HL-60 (cell line): ENCODE results near the gene CELSR2.

Source experiments
- DNase-seq, 2 experiments: peaks; one replicate each; pipeline ENCODE4 v3.0.0-alpha.2; 2010 to 2020; ENCODE audit warnings: low read depth in 1 of 2, low spot score in 1 of 2
- H3K27ac ChIP-seq: fragments of 250-450 bp; sonication (Bioruptor Pico); replicated peaks from 2 replicates; pipeline ENCODE4 v1.5.1; 2020; ENCODE audit warnings: mild to moderate bottlenecking, moderate library complexity
- H3K27me3 ChIP-seq: fragments of 250-450 bp; sonication (Bioruptor Pico); 2 replicates; pipeline ENCODE4 v1.5.1; 2021; ENCODE audit warnings: mild to moderate bottlenecking, moderate library complexity; ENCODE audit not compliant: insufficient read depth, poor library complexity, severe bottlenecking
- H3K4me3 ChIP-seq: replicated peaks from 2 replicates; pipeline ENCODE4 v1.5.1; 2011; ENCODE audit warnings: mild to moderate bottlenecking, control low read depth, low read length; ENCODE audit not compliant: insufficient read depth
- CTCF ChIP-seq: IDR thresholded peaks from one replicate; pipeline ENCODE4 v1.5.1; 2011; ENCODE audit warnings: low read length, control low read depth, inconsistent platforms; ENCODE audit not compliant: insufficient read depth
- GABPA ChIP-seq: IDR thresholded peaks from 2 replicates; pipeline ENCODE4 v1.6.1; 2012; ENCODE audit warnings: low read depth
- POLR2AphosphoS5 ChIP-seq: IDR thresholded peaks from 2 replicates; pipeline ENCODE4 v1.6.1; 2012; ENCODE audit warnings: low read depth
- REST ChIP-seq: IDR thresholded peaks from 2 replicates; pipeline ENCODE4 v1.6.1; 2012; ENCODE audit warnings: low read depth; ENCODE audit not compliant: insufficient replicate concordance
- SPI1 ChIP-seq: IDR thresholded peaks from 2 replicates; pipeline ENCODE4 v1.6.1; 2012; ENCODE audit warnings: low read depth, mild to moderate bottlenecking, borderline replicate concordance
- long read RNA-seq: library from polyadenylated mRNA; unstranded; transcript quantifications from one replicate; pipeline ENCODE4 v2.0.0, GENCODE V29; 2020

Gene CELSR2
- long read RNA-seq, partial matches to known transcripts, result 1 of 2 reads
- long read RNA-seq, other reads (novel, unspliced or antisense), result 1 of 2 reads

- Histone ChIP-seq H3K27me3 (peaks cover 18% of the 10 kb centered on the region), H3K27ac (no peak within 1 kb of the TSS), H3K4me3 (peak within 1 kb of the TSS; percentile 36)
- DNase-seq, result peak; percentile 25 to 44
- TF ChIP-seq POLR2AphosphoS5 (no peak), REST (no peak), SPI1 (no peak), CTCF (no peak), GABPA (no peak)
Observed at GRCh38 chr1:109248797-109249629, at the start of gene CELSR2. Gene CELSR2 (plus strand): TSS chr1:109249539. CDS start chr1:109250080, 541 bp downstream.

GRCh38 chr1:109199710-109200109 lies 49.6 kb upstream of the CELSR2 start:
- no peaks in the 10 kb centered on the region for H3K27me3 ChIP-seq
- no peak for TF ChIP-seq CTCF
- TF ChIP-seq GABPA, result no peak
- TF ChIP-seq POLR2AphosphoS5, result no peak
- no peak overlapping the region for H3K4me3 ChIP-seq
- no peak overlapping the region for H3K27ac ChIP-seq
- peak in 1 of 2 experiments; percentile 11 for DNase-seq

GRCh38 chr1:109201123-109201703 lies 48.1 kb upstream of the CELSR2 start:
- TF ChIP-seq REST, result no peak
- Histone ChIP-seq H3K27me3 (no peaks in the 10 kb centered on the region), H3K27ac (no peak overlapping the region), H3K4me3 (no peak overlapping the region)
- peak in 1 of 2 experiments; percentile 35 for DNase-seq

GRCh38 chr1:109204484-109204883 lies 44.9 kb upstream of the CELSR2 start:
- H3K27me3 ChIP-seq, result no peaks in the 10 kb centered on the region
- no peak for TF ChIP-seq CTCF
- TF ChIP-seq POLR2AphosphoS5, result no peak
- no peak for TF ChIP-seq GABPA
- no peak for TF ChIP-seq SPI1
- TF ChIP-seq REST, result no peak
- no peak overlapping the region for H3K27ac ChIP-seq
- no peak overlapping the region for H3K4me3 ChIP-seq
- no peak for DNase-seq
